ENCODE results near the gene SPAG6. TPM values are rescaled to one million over a fixed set of nuclear protein-coding genes. Genes with fewer than 3 reads are reported as not detected.

The SPAG6 gene
- total RNA-seq, 4 donors from 2014 or later = not detected

DNA sequence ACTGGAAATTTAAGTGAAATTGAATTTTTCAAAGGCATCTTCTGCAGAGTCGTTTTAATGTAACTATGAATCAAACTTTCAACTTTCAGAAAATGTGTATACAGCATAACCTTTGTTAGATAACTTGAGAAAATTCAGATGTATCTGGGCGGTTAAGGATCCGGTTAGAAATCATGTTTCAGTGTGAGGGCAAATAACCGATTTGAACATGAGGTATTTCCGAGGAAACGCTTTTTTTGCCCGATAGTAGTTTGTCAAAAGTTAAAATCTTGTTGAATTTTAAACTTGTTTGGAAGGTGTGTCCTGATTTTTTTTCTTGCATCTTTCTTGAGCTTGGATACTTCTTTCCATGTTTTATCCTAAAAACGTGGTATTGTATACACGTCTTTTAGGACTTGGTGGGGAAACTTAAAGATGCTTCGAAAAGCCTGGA is 25.7 kb upstream of the SPAG6 start:
- peak overlapping the region; percentile 93 to 99 (median 96) for H3K27ac ChIP-seq
- TF ChIP-seq CTCF (IDR thresholded peaks at IDR 0.05) (no peak), POLR2A (IDR thresholded peaks at IDR 0.05) (no peak), EP300 (IDR thresholded peaks at IDR 0.05) (no peak), POLR2AphosphoS5 (IDR thresholded peaks at IDR 0.05) (no peak)
- no peaks in the 10 kb centered on the region for H3K9me3 ChIP-seq
- WGBS, 2 donors (ENCODE audit: low coverage in 1 of 2) = 74 to 83% methylated on average over 10 of the region's 10 CpGs
- peaks cover 9 to 67% (median 26%) of the 10 kb centered on the region in 3 donors for H3K4me1 ChIP-seq
- ATAC-seq = no peak
- no peaks in the 10 kb centered on the region for H3K27me3 ChIP-seq
- peak overlapping the region; percentile 85 to 91 for H3K4me3 ChIP-seq
- H3K36me3 ChIP-seq = no peaks in the 10 kb centered on the region

GRCh38 chr10:22319980-22320558 is 25.2 kb upstream of the SPAG6 start:
- H3K4me3 ChIP-seq = peak overlapping the region; percentile 85 to 91
- ATAC-seq = no peak
- peaks cover 13 to 69% (median 27%) of the 10 kb centered on the region in 3 donors for H3K4me1 ChIP-seq
- no peaks in the 10 kb centered on the region for H3K9me3 ChIP-seq
- TF ChIP-seq POLR2AphosphoS5 (IDR thresholded peaks at IDR 0.05) = no peak
- peak in 1 of 4 experiments; percentile 6 for TF ChIP-seq CTCF (IDR thresholded peaks at IDR 0.05)
- no peak for TF ChIP-seq POLR2A (IDR thresholded peaks at IDR 0.05)
- peak overlapping the region; percentile 93 to 99 (median 96) for H3K27ac ChIP-seq
- no peaks in the 10 kb centered on the region for H3K27me3 ChIP-seq
- H3K36me3 ChIP-seq = no peaks in the 10 kb centered on the region
- 11 to 33% methylated on average over 9 to 13 of the region's 30 CpGs for WGBS, 2 donors (ENCODE audit: low coverage in 1 of 2)

DNA sequence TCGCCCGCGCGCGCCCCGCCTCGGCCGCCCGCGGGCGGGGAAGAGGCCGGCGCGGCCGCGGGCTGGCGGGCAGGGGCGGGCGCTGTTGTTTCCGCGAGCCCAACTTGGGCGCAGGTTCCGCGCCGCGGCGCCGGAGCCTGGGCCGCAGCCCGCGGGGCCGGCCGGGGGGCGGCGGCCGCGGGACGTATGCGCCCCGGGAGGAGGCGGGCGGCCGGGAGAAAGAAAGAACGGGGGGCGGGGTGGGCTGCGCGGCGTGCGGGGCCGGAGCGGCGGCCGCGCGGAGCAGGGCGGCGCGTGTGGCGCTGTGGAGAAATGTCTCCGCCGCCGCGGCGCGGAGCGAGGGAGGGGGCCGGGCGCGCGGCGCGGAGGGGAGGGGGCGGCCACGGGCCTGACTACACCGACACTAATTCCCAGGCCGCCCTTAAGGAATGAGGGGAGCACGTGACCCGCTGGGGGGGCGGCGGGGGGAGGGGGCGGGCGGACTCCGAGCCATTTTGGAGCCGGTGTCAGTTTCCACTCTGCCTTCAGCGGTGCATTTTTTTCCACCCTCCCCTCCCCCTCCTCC is 24.6 kb upstream of the SPAG6 start, which contains the start of gene BMI1:
Gene BMI1 (plus strand): TSS at position 509 of the 565 bp plus-strand sequence. CDS start 5,351 bp downstream, outside the sequence.
- Histone ChIP-seq H3K36me3 (no peaks in the 10 kb centered on the region), H3K27me3 (no peaks in the 10 kb centered on the region), H3K4me3 (peak within 1 kb of the TSS; percentile 85 to 91), H3K4me1 (peaks cover 10 to 66% (median 23%) of the 10 kb centered on the region in 3 donors), H3K9me3 (no peaks in the 10 kb centered on the region), H3K27ac (peak within 1 kb of the TSS; percentile 93 to 99 (median 96))
- WGBS, 2 donors (ENCODE audit: low coverage in 1 of 2) = no CpG with 5 or more reads among the region's 85 CpGs
- peak; percentile 74 for ATAC-seq
- TF ChIP-seq POLR2A (IDR thresholded peaks at IDR 0.05) (peak in 1 of 2 donors; percentile 20), EP300 (IDR thresholded peaks at IDR 0.05) (no peak), CTCF (IDR thresholded peaks at IDR 0.05) (no peak), POLR2AphosphoS5 (IDR thresholded peaks at IDR 0.05) (no peak)

GRCh38 chr10:22321156-22321923 is 24.0 kb upstream of the SPAG6 start:
- H3K4me3 ChIP-seq = peak overlapping the region; percentile 80 to 85
- ATAC-seq = peak; percentile 39
- 0% methylated on average over 12 of the region's 114 CpGs; no CpG with 5 or more reads in 1 of the 2 donors for WGBS, 2 donors (ENCODE audit: low coverage in 1 of 2)
- TF ChIP-seq EP300 (IDR thresholded peaks at IDR 0.05) = no peak
- peak; percentile 14 for TF ChIP-seq POLR2AphosphoS5 (IDR thresholded peaks at IDR 0.05)
- peak in 3 of 4 experiments; percentile 6 to 9 (median 8) for TF ChIP-seq CTCF (IDR thresholded peaks at IDR 0.05)
- TF ChIP-seq POLR2A (IDR thresholded peaks at IDR 0.05) = peak; percentile 26 to 39
- H3K36me3 ChIP-seq = no peaks in the 10 kb centered on the region
- H3K27me3 ChIP-seq = no peaks in the 10 kb centered on the region
- peak overlapping the region; percentile 89 to 99 (median 96) for H3K27ac ChIP-seq
- no peaks in the 10 kb centered on the region for H3K9me3 ChIP-seq
- peaks cover 10 to 73% (median 24%) of the 10 kb centered on the region in 3 donors for H3K4me1 ChIP-seq
